Mucosa of descending colon (tissue), 3 donors: ENCODE measurements around the gene ZKSCAN5. TPM values are rescaled to one million over a fixed set of nuclear protein-coding genes. Genes with fewer than 3 reads are reported as not detected.
A peak's percentile ranks its signal among the peaks of the same experiment; 100 is the strongest.

Source experiments
- ATAC-seq: fragments of 200-7000 bp; cut with Tn5 transposase; one replicate; pipeline ENCODE4 v1.9.1; 2020; ENCODE audit warnings: mild to moderate bottlenecking, moderate library complexity
- DNase-seq, 3 donors: peaks; one replicate each; pipeline ENCODE4 v3.0.0-alpha.2; 2020
- H3K36me3 ChIP-seq: fragments of 200-600 bp; one replicate; pipeline ENCODE4 v1.8.0; 2021; ENCODE audit warnings: low read depth, mild to moderate bottlenecking
- H3K4me1 ChIP-seq: fragments of 200-600 bp; one replicate; pipeline ENCODE4 v1.8.0; 2021; ENCODE audit warnings: low read depth, mild to moderate bottlenecking
- H3K4me3 ChIP-seq: fragments of 200-600 bp; one replicate; pipeline ENCODE4 v1.8.0; 2021; ENCODE audit warnings: mild to moderate bottlenecking
- H3K9me3 ChIP-seq: fragments of 200-600 bp; one replicate; pipeline ENCODE4 v1.8.0; 2021; ENCODE audit warnings: mild to moderate bottlenecking
- CTCF ChIP-seq: fragments of 200-600 bp; IDR thresholded peaks from one replicate; pipeline ENCODE4 v1.8.0; 2022; ENCODE audit warnings: antibody characterized with exemption, mild to moderate bottlenecking
- intact Hi-C, 2 donors: fragments of 100-400 bp; cut with DNase I in 1 of 2; cut with micrococcal nuclease in 1 of 2; formaldehyde crosslinking; loops; one replicate each; pipeline versions ENCODE4 v1.11.0 to v1.11.1; 2022; cut with DNase I, micrococcal nuclease
- long read RNA-seq, 2 donors: library from polyadenylated mRNA; unstranded; transcript quantifications; one replicate each; pipeline ENCODE4 v2.0.0, GENCODE V29; 2019 to 2021
- total RNA-seq, 3 donors: library from RNA; stranded (reverse); fragmentation: NEBNext Ultra II Directional in 2 of 3; extraction: Animal tissue kit (Norgen Biotek cat#: 25700) in 2 of 3; gene quantifications; one replicate each; pipeline versions ENCODE4 v1.2.1 to v1.2.4, GENCODE V29; 2021 to 2023
- donor health status: DM: no; HTN: no; CAD: no; lungs with moderate emphysema.
- donor health status: DM: no; HTN: no; CAD: no.
- donor health status: DM: no; HTN: yes; CAD: no.

Gene ZKSCAN5
- 1 to 10 TPM; 5.9 to 10.0 (median 6.4) TPM for total RNA-seq
- long read RNA-seq, donor 1, full-length matches to known transcripts: 1 of 4 reads
- long read RNA-seq, donor 1, partial matches to known transcripts: 0 of 4 reads
- long read RNA-seq, donor 1, other reads (novel, unspliced or antisense): 3 of 4 reads
- long read RNA-seq, donor 2, partial matches to known transcripts: 0 of 2 reads
- long read RNA-seq, donor 2, other reads (novel, unspliced or antisense): 2 of 2 reads

- ATAC-seq: peak; percentile 94
- Histone ChIP-seq H3K36me3 (no peaks in the 10 kb centered on the region), H3K9me3 (no peaks in the 10 kb centered on the region), H3K4me3 (peak within 1 kb of the TSS; percentile 59), H3K4me1 (peaks cover 37% of the 10 kb centered on the region)
- peak; percentile 99 for DNase-seq
- intact Hi-C loops: no loop called here
- TF ChIP-seq CTCF: peak; percentile 6
These were observed at the start of gene ZKSCAN5 for GRCh38 chr7:99504603-99505323. TSS of gene ZKSCAN5 (plus strand) at chr7:99504662. CDS start at chr7:99506045, 1,383 bp downstream.

- ATAC-seq (no peak), DNase-seq (no peak)
- Histone ChIP-seq H3K4me3 (no peak overlapping the region), H3K9me3 (no peaks in the 10 kb centered on the region), H3K4me1 (no peaks in the 10 kb centered on the region), H3K36me3 (no peaks in the 10 kb centered on the region)
- no peak for TF ChIP-seq CTCF
- intact Hi-C loops: no loop called here
These were observed 48.6 kb upstream of the ZKSCAN5 start for GRCh38 chr7:99455874-99456273.

- ATAC-seq (no peak), DNase-seq (no peak)
- intact Hi-C loops: no loop called here
- TF ChIP-seq CTCF: no peak
- Histone ChIP-seq H3K36me3 (no peaks in the 10 kb centered on the region), H3K9me3 (no peaks in the 10 kb centered on the region), H3K4me3 (no peak overlapping the region), H3K4me1 (no peaks in the 10 kb centered on the region)
These were observed 48.2 kb upstream of the ZKSCAN5 start for GRCh38 chr7:99456288-99456687.

GRCh38 chr7:99457050-99457649, 47.3 kb upstream of the ZKSCAN5 start:
- no peaks in the 10 kb centered on the region for H3K9me3 ChIP-seq
- no peak overlapping the region for H3K4me3 ChIP-seq
- no peaks in the 10 kb centered on the region for H3K4me1 ChIP-seq
- DNase-seq (no peak), ATAC-seq (no peak)
- no peak for TF ChIP-seq CTCF
- intact Hi-C loops: no loop called here
- no peaks in the 10 kb centered on the region for H3K36me3 ChIP-seq

- H3K4me1 ChIP-seq: no peaks in the 10 kb centered on the region
- H3K9me3 ChIP-seq: no peaks in the 10 kb centered on the region
- no peaks in the 10 kb centered on the region for H3K36me3 ChIP-seq
- DNase-seq (no peak), ATAC-seq (no peak)
- TF ChIP-seq CTCF: no peak
- no peak overlapping the region for H3K4me3 ChIP-seq
- intact Hi-C loops: no loop called here
These were observed 46.6 kb upstream of the ZKSCAN5 start for GRCh38 chr7:99457650-99458493.
